Endodermal cell (in vitro differentiated cells): ENCODE results near the gene CHCHD3. TPM values are rescaled to one million over a fixed set of nuclear protein-coding genes. Genes with fewer than 3 reads are reported as not detected.

Source experiments
- DNase-seq: peaks from one replicate; pipeline ENCODE4 v3.0.0-alpha.2; 2017
- H3K27ac ChIP-seq: 2 replicates; pipeline ENCODE4 v1.5.1; 2013; ENCODE audit warnings: mild to moderate bottlenecking, low read depth, low read length, moderate library complexity
- H3K27me3 ChIP-seq: 2 replicates; pipeline ENCODE4 v1.6.1; 2013; ENCODE audit warnings: mild to moderate bottlenecking, low read length, moderate library complexity; ENCODE audit not compliant: insufficient read depth, control insufficient read depth, poor library complexity, severe bottlenecking
- H3K36me3 ChIP-seq: 2 replicates; pipeline ENCODE4 v1.7.0; 2013; ENCODE audit warnings: mild to moderate bottlenecking, low read length, moderate library complexity; ENCODE audit not compliant: control insufficient read depth, insufficient read depth
- H3K4me1 ChIP-seq: one replicate; pipeline ENCODE4 v1.7.0; 2013; ENCODE audit warnings: low read length; ENCODE audit not compliant: control insufficient read depth, insufficient read depth
- H3K4me3 ChIP-seq: 2 replicates; pipeline ENCODE4 v1.5.1; 2013; ENCODE audit warnings: mild to moderate bottlenecking, low read length, moderate library complexity
- H3K9ac ChIP-seq: 2 replicates; pipeline ENCODE4 v1.6.1; 2013; ENCODE audit warnings: mild to moderate bottlenecking, low read length, moderate library complexity; ENCODE audit not compliant: poor library complexity, severe bottlenecking; ENCODE audit errors: extremely low read depth
- H3K9me3 ChIP-seq: 2 replicates; pipeline ENCODE4 v1.6.1; 2013; ENCODE audit warnings: mild to moderate bottlenecking, low read length, moderate library complexity; ENCODE audit not compliant: control insufficient read depth
- H3K27ac Mint-ChIP-seq: 2 replicates; pipeline ENCODE4 v1.8.0; 2020; ENCODE audit warnings: mixed read lengths
- H3K27me3 Mint-ChIP-seq: 2 replicates; pipeline ENCODE4 v1.8.0; 2021; ENCODE audit warnings: mild to moderate bottlenecking, mixed read lengths; ENCODE audit not compliant: insufficient read depth
- H3K36me3 Mint-ChIP-seq: 2 replicates; pipeline ENCODE4 v1.8.0; 2020; ENCODE audit warnings: low read depth, mixed read lengths
- H3K4me1 Mint-ChIP-seq: 2 replicates; pipeline ENCODE4 v1.8.0; 2020; ENCODE audit warnings: mixed read lengths
- H3K4me3 Mint-ChIP-seq: 2 replicates; pipeline ENCODE4 v1.8.0; 2020; ENCODE audit warnings: mild to moderate bottlenecking, moderate library complexity, mixed read lengths
- H3K9me3 Mint-ChIP-seq: 2 replicates; pipeline ENCODE4 v1.8.0; 2020; ENCODE audit warnings: mild to moderate bottlenecking, mixed read lengths
- CTCF ChIP-seq: fragments of 200-600 bp; sonication (generic); conservative IDR thresholded peaks from 2 replicates; pipeline ENCODE4 v1.5.0; 2021; ENCODE audit warnings: antibody characterized with exemption, mild to moderate bottlenecking
- WGBS, 2 experiments: methylation state at CpG; one replicate each; pipeline versions ENCODE4 v1.1.5 to v1.1.7; 2013; ENCODE audit warnings: missing lambda C conversion rate in 2 of 2, mixed read lengths in 1 of 2; ENCODE audit not compliant: insufficient coverage in 1 of 2, insufficient read length in 1 of 2; 5-methylcytosine and 5-hydroxymethylcytosine counted together
- total RNA-seq, 2 donors: library from RNA; stranded (reverse); fragmentation: NEBNext Ultra II Directional in 1 of 2; extraction: Animal tissue kit (Norgen Biotek cat#: 25700) in 1 of 2; gene quantifications; 2 replicates in 1 of 2; 3 replicates in 1 of 2; pipeline ENCODE4 v1.2.1, GENCODE V29; 2021

Gene CHCHD3
- total RNA-seq, 2 donors from 2014 or later = 70.4 to 75.2 TPM

DNA sequence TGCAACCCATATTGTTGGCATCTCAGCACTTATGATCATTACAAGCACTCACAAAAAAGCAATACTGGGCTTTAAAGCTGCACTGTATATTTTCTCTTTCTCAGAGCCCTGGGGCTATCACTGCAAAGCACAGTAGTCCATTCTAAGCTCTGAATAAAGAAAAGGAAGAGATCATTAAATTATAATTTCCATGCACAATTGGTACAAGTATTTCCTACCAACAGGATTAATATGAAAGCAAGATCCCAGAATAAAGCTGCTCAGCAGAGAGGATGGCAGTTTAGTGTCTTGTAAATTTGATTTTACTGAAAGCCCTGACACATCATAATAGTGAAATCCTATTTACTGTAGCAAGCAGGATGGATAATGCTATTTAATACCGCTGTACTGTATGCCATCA lies 205.3 kb downstream of the CHCHD3 start:
- no peak overlapping the region for H3K4me3 Mint-ChIP-seq
- Histone ChIP-seq H3K4me1 (no peaks in the 10 kb centered on the region), H3K27ac (no peak overlapping the region), H3K27me3 (no peaks in the 10 kb centered on the region), H3K9ac (no peak overlapping the region), H3K4me3 (no peak overlapping the region), H3K36me3 (no peaks in the 10 kb centered on the region), H3K9me3 (no peaks in the 10 kb centered on the region)
- peaks cover 3% of the 10 kb centered on the region for H3K36me3 Mint-ChIP-seq
- H3K27ac Mint-ChIP-seq = no peak overlapping the region
- no peak for TF ChIP-seq CTCF
- DNase-seq = no peak
- H3K27me3 Mint-ChIP-seq = no peaks in the 10 kb centered on the region
- H3K9me3 Mint-ChIP-seq = no peaks in the 10 kb centered on the region
- H3K4me1 Mint-ChIP-seq = peaks cover 15% of the 10 kb centered on the region
- WGBS, 2 experiments = 90 to 97% methylated on average over 1 of the region's 1 CpG

DNA sequence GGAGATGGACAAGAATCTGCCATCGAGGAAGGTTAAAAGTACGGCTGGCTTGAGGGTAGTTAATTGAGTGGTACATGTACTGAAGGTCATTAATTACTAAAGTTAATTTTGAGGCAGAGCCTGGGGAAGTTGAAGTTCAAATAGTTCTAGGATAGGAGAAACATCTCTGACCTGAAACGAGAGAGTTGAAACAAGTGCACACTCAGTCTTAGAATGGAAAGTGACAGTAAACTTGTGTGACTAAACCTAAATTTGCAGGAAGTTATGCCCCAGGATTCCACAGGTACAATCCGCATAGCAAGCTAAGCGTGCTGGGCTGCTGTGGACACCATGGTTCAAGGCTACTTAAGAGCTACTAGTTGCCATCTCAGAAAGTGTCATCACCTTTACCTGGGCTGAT lies 209.9 kb downstream of the CHCHD3 start:
- H3K4me1 ChIP-seq = no peaks in the 10 kb centered on the region
- no peak overlapping the region for H3K4me3 Mint-ChIP-seq
- H3K27ac Mint-ChIP-seq = no peak overlapping the region
- 87 to 89% methylated on average over 5 of the region's 5 CpGs for whole genome bisulfite sequencing, 2 experiments
- H3K27ac ChIP-seq = no peak overlapping the region
- H3K4me1 Mint-ChIP-seq = no peaks in the 10 kb centered on the region
- H3K36me3 Mint-ChIP-seq = peaks cover 3% of the 10 kb centered on the region
- DNase-seq = no peak
- no peaks in the 10 kb centered on the region for H3K27me3 Mint-ChIP-seq
- no peaks in the 10 kb centered on the region for H3K27me3 ChIP-seq
- H3K9ac ChIP-seq = no peak overlapping the region
- H3K36me3 ChIP-seq = no peaks in the 10 kb centered on the region
- H3K9me3 ChIP-seq = no peaks in the 10 kb centered on the region
- no peak overlapping the region for H3K4me3 ChIP-seq
- no peaks in the 10 kb centered on the region for H3K9me3 Mint-ChIP-seq
- no peak for TF ChIP-seq CTCF

DNA sequence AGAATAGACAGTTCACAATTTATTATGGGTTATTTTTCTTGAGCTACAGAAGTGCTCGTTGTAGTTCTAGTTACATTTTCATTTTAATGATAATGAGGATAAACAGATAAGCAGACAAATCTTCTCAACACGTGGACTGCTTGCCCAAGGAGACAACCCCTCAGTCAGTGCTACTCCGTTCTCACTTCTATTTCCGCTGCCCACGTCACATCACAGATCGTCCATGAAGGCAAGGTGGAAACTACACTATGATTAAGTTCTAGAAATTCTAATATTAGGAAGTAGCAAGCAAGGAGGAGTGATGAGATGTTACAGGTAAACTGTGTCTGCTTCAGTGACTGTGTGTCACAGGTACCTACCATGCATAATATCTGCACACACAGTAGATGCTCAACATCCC lies 210.5 kb downstream of the CHCHD3 start:
- Mint-ChIP-seq H3K36me3 (peaks cover 3% of the 10 kb centered on the region), H3K27me3 (no peaks in the 10 kb centered on the region), H3K27ac (no peak overlapping the region), H3K4me3 (no peak overlapping the region), H3K4me1 (no peaks in the 10 kb centered on the region), H3K9me3 (no peaks in the 10 kb centered on the region)
- Histone ChIP-seq H3K9me3 (no peaks in the 10 kb centered on the region), H3K27me3 (no peaks in the 10 kb centered on the region), H3K27ac (no peak overlapping the region), H3K4me3 (no peak overlapping the region), H3K4me1 (no peaks in the 10 kb centered on the region), H3K9ac (no peak overlapping the region), H3K36me3 (no peaks in the 10 kb centered on the region)
- TF ChIP-seq CTCF = no peak
- DNase-seq = no peak
- WGBS, 2 experiments = 91 to 97% methylated on average over 4 to 6 of the region's 6 CpGs
